Neural crest cell (in vitro differentiated cells): Measurements from ENCODE around the gene RHCE. TPM values are rescaled to one million over a fixed set of nuclear protein-coding genes. Genes with fewer than 3 reads are reported as not detected.
"Not testable (repeated sequence)": the region's sequence is repeated elsewhere in the genome, so short reads cannot be mapped to it uniquely, and the experiment has no call there.

Source experiments
- DNase-seq: peaks from one replicate; pipeline ENCODE4 v3.0.0; 2021; ENCODE audit warnings: low read depth, mixed read lengths, low spot score
- H3K27ac Mint-ChIP-seq: one replicate; pipeline ENCODE4 v1.8.0; 2021; ENCODE audit warnings: mild to moderate bottlenecking, mixed read lengths; ENCODE audit not compliant: unreplicated experiment
- H3K27me3 Mint-ChIP-seq: 2 replicates; pipeline ENCODE4 v1.8.0; 2021; ENCODE audit warnings: low read depth, mild to moderate bottlenecking, mixed read lengths
- H3K36me3 Mint-ChIP-seq: 2 replicates; pipeline ENCODE4 v1.8.0; 2021; ENCODE audit warnings: low read depth, mild to moderate bottlenecking, mixed read lengths
- H3K4me1 Mint-ChIP-seq: 2 replicates; pipeline ENCODE4 v1.8.0; 2021; ENCODE audit warnings: mixed read lengths
- H3K4me3 Mint-ChIP-seq: one replicate; pipeline ENCODE4 v1.8.0; 2021; ENCODE audit warnings: mild to moderate bottlenecking, mixed read lengths
- H3K9me3 Mint-ChIP-seq: 2 replicates; pipeline ENCODE4 v1.8.0; 2021; ENCODE audit warnings: mixed read lengths
- long read RNA-seq: library from polyadenylated mRNA; unstranded; transcript quantifications from one replicate; pipeline ENCODE4 v2.0.0, GENCODE V29; 2020
- total RNA-seq: library from RNA; stranded (reverse); gene quantifications from 2 replicates; pipeline ENCODE4 v1.2.1, GENCODE V29; 2021
- TF ChIP-seq, protein P1 (sequence below): fragments of 200-600 bp; sonication (generic); conservative IDR thresholded peaks from 2 replicates; pipeline ENCODE4 v1.5.0; 2021; ENCODE audit warnings: antibody characterized with exemption, mild to moderate bottlenecking

RHCE gene
- total RNA-seq: 0.82 TPM in 1 of 2 replicates, not detected in the other
- long read RNA-seq: 0 reads

DNA sequence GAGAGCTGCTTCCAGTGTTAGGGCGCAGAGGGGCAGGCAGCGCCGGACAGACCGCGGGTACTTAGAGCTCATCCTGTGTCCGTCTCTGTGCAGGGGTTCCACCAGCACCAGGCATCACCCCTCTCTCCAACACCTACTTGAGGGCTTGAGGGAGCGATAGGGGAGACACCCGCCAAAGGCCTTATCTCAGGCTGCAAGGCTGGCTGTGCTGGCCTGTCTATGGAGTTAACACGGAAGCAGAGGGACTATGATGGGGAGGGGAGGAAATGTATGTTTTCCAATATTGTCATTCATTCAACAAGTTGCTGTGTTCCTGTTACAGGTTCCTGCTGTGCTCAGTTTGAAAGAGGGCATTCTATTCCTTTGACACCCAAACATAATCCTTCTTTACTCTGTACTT lies at the start of gene RHCE:
RHCE (minus strand) TSS at position 111 of the 400 bp plus-strand sequence; CDS start at position 72, 39 bp downstream.
- not testable (repeated sequence) for H3K27me3 Mint-ChIP-seq, DNase-seq, H3K36me3 Mint-ChIP-seq, H3K27ac Mint-ChIP-seq, H3K4me3 Mint-ChIP-seq, H3K9me3 Mint-ChIP-seq
- H3K4me1 Mint-ChIP-seq: peaks cover 11% of the 10 kb centered on the region

DNA sequence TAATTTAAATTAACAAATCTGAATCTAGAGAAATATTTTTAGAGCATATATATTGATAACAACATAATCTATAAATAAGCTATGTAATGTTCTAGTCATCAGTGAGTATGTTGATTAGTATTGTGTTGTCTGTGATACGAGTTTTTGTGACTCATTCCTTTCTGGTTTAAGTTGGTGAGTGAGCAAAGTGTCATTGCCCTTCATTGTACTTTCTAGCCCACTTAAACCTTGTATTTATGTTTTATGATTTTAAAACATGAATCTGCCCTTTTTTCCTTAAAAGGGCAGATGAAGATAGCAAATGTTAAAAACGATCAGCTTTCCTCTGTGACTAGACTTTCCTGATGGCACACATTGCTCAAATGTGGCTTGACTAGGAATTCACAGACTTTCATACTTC lies 48.6 kb upstream of the RHCE start:
- no peak for DNase-seq
- H3K4me1 Mint-ChIP-seq: no peaks in the 10 kb centered on the region
- H3K27me3 Mint-ChIP-seq: no peaks in the 10 kb centered on the region
- H3K4me3 Mint-ChIP-seq: no peak overlapping the region
- H3K36me3 Mint-ChIP-seq: peaks cover 2% of the 10 kb centered on the region
- H3K9me3 Mint-ChIP-seq: no peaks in the 10 kb centered on the region
- no peak overlapping the region for H3K27ac Mint-ChIP-seq
- TF ChIP-seq, protein P1, sequence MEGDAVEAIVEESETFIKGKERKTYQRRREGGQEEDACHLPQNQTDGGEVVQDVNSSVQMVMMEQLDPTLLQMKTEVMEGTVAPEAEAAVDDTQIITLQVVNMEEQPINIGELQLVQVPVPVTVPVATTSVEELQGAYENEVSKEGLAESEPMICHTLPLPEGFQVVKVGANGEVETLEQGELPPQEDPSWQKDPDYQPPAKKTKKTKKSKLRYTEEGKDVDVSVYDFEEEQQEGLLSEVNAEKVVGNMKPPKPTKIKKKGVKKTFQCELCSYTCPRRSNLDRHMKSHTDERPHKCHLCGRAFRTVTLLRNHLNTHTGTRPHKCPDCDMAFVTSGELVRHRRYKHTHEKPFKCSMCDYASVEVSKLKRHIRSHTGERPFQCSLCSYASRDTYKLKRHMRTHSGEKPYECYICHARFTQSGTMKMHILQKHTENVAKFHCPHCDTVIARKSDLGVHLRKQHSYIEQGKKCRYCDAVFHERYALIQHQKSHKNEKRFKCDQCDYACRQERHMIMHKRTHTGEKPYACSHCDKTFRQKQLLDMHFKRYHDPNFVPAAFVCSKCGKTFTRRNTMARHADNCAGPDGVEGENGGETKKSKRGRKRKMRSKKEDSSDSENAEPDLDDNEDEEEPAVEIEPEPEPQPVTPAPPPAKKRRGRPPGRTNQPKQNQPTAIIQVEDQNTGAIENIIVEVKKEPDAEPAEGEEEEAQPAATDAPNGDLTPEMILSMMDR: no peak

DNA sequence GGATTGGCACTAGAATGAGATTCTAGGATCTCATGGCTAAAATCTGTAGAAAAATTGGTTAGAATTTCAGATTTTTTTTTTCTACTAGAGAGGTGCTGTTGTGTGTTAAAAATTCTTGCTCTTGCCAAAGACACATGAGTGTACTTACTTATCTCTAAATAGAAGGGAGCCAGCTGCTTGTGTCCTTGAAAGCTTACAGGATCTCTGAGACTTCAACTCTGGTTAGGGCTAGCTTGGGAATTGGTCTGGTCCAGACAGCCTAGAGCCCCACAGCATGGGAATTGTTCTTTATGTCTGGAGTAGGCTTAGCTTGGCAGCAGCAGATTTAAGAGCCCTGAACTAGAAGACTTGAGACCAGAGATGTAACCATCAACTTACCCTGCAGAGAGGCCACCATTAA lies 47.4 kb upstream of the RHCE start:
- no peaks in the 10 kb centered on the region for H3K27me3 Mint-ChIP-seq
- no peaks in the 10 kb centered on the region for H3K9me3 Mint-ChIP-seq
- TF ChIP-seq, protein P1: no peak
- no peaks in the 10 kb centered on the region for H3K4me1 Mint-ChIP-seq
- H3K36me3 Mint-ChIP-seq: peaks cover 2% of the 10 kb centered on the region
- H3K4me3 Mint-ChIP-seq: no peak overlapping the region
- DNase-seq: no peak
- no peak overlapping the region for H3K27ac Mint-ChIP-seq

DNA sequence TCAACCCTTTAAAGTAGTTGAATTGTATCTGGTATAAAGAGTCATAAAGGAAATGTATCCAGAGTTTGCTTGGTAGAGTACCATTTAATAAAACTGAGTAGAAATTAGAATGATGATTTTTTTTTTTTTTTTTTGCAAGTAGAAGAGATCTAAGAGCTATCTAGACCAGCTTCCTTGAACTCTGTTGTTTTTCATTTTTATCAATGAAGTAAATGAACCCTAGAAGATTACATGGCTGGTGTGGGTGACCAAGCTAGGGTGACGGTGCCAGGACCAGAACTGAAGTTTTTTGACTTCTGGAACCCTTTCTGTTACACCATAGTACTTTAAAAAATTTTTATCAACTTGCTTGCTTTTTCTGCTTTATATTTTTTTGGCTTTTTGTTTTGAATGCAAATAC lies 47.0 kb upstream of the RHCE start:
- Mint-ChIP-seq H3K27ac (no peak overlapping the region), H3K36me3 (peaks cover 2% of the 10 kb centered on the region), H3K4me3 (no peak overlapping the region), H3K27me3 (no peaks in the 10 kb centered on the region), H3K9me3 (no peaks in the 10 kb centered on the region), H3K4me1 (no peaks in the 10 kb centered on the region)
- TF ChIP-seq, protein P1: no peak
- DNase-seq: no peak

DNA sequence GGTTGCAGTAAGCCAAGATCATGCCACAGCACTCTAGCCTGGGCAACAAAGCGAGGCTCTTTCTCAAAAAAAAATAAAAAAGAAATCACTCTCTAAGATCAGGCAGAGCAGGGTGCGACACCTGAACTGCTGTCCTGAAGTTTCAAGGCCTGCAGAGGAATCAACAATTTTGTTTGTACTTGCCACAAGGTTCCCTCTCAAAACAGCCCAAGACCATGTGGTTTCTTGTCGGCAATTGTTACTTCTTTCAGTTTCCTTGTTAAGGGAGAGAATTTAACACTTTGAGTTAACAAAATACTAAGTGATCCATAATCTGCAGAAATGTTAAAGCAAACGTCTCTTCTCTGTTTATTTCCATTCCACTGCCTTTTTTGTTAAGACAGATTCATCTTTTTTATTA lies 46.6 kb upstream of the RHCE start:
- Mint-ChIP-seq H3K36me3 (peaks cover 2% of the 10 kb centered on the region), H3K27me3 (no peaks in the 10 kb centered on the region), H3K27ac (no peak overlapping the region), H3K9me3 (no peaks in the 10 kb centered on the region), H3K4me1 (no peaks in the 10 kb centered on the region), H3K4me3 (no peak overlapping the region)
- no peak for DNase-seq
- TF ChIP-seq, protein P1: no peak

DNA sequence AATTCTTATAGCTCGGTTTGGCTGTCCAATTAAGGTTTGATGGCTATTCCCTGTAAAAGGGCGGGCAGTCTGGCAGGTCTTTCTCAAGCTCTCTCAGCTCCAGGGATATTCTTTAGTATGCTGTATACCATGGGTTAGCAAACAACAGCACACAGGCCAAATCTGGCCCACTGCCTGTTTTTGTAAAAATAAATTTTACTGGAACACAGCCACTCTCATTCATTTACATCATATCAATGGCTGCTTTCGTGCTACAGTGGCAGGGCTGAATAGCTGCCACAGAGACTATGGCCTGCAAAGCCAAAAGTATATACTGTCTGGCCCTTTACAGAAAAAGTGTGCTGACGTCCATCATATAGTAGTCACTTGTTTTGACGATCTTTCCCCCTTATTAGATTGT lies 42.1 kb upstream of the RHCE start:
- Mint-ChIP-seq H3K4me1 (no peaks in the 10 kb centered on the region), H3K4me3 (no peak overlapping the region), H3K9me3 (no peaks in the 10 kb centered on the region), H3K27ac (no peak overlapping the region), H3K27me3 (no peaks in the 10 kb centered on the region), H3K36me3 (peaks cover 9% of the 10 kb centered on the region)
- no peak for DNase-seq
- TF ChIP-seq, protein P1: no peak
